ENCODE data around the gene CIAO2B. TPM values are rescaled to one million over a fixed set of nuclear protein-coding genes. Genes with fewer than 3 reads are reported as not detected.

The CIAO2B gene
- total and polyA plus RNA-seq, 5 donors, result 82.8 to 239 (median 103) TPM

GRCh38 chr16:66926961-66927436, 7.2 kb downstream of the CIAO2B start:
- WGBS, result 31% methylated on average over 3 of the region's 3 CpGs
- H3K27ac ChIP-seq (ENCODE audit: low read length), result peak overlapping the region; percentile 86
- H3K4me1 ChIP-seq (ENCODE audit: control insufficient read depth, insufficient read depth, low read length), result peaks cover 6% of the 10 kb centered on the region
- H3K4me3 ChIP-seq (ENCODE audit: low read length), result no peak overlapping the region
- peak; percentile 20 to 28 for ATAC-seq
- intact Hi-C loops (cut with DNase I), result no loop called here
- H3K27me3 ChIP-seq (ENCODE audit: control insufficient read depth, insufficient read depth), result no peaks in the 10 kb centered on the region
- peak; percentile 54 to 74 (median 70) for DNase-seq
- H3K9me3 ChIP-seq (ENCODE audit: control insufficient read depth, low read length), result no peaks in the 10 kb centered on the region

DNA sequence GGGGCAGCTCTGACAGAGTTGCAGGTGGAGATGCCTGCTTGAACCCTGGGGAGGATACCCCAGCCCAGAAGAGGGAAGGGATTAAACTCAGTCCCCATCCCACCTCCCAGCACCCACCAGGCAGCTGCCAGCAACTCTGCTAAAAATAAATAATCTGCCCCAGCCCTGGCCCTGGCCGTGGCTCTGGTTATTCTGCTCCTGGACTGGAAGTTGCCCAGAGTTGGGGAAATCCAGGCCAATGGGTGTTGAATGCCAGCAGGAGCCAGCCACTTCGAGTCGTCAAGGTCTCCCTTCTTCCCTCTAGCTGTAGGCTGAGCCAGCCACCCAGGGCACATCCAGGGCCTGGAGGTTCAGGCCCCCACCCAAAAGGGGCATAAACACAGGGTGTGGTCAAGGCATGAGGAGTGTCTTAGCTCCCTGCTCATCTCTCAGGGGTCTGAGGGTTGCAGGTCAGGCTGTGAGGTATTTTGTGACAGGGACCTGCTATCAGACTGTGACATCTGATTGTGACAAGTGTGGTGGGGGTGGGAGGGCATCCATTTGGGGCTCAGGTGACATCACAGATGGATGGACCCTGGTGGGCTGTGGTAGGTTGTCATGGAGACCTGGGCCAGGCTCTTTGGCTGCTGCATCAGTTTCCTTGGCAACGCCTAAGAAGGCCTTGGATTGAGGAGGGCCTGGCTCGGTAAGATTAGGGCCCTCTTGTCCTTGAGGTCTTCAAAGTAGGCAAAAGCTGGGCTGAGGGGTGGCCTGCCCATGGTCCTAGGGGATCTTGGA, 7.8 kb downstream of the CIAO2B start:
- Histone ChIP-seq H3K27me3 (ENCODE audit: control insufficient read depth, insufficient read depth) (no peaks in the 10 kb centered on the region), H3K4me3 (ENCODE audit: low read length) (peak overlapping the region; percentile 67), H3K9me3 (ENCODE audit: control insufficient read depth, low read length) (no peaks in the 10 kb centered on the region), H3K4me1 (ENCODE audit: control insufficient read depth, insufficient read depth, low read length) (peaks cover 6% of the 10 kb centered on the region), H3K27ac (ENCODE audit: low read length) (peak overlapping the region; percentile 86)
- WGBS, result 48% methylated on average over 5 of the region's 5 CpGs
- peak in 2 of 3 donors; percentile 76 to 78 for DNase-seq
- ATAC-seq, result peak; percentile 13 to 23
- intact Hi-C loops (cut with DNase I), result no loop called here

GRCh38 chr16:66925322-66925840, 8.8 kb downstream of the CIAO2B start, which contains the start of gene RRAD:
Gene RRAD (minus strand): TSS chr16:66925535. CDS start chr16:66925179, 356 bp downstream.
- Histone ChIP-seq H3K27ac (ENCODE audit: low read length) (peak within 1 kb of the TSS; percentile 86), H3K4me1 (ENCODE audit: control insufficient read depth, insufficient read depth, low read length) (peaks cover 6% of the 10 kb centered on the region), H3K27me3 (ENCODE audit: control insufficient read depth, insufficient read depth) (no peaks in the 10 kb centered on the region), H3K9me3 (ENCODE audit: control insufficient read depth, low read length) (no peaks in the 10 kb centered on the region), H3K4me3 (ENCODE audit: low read length) (peak within 1 kb of the TSS; percentile 67)
- DNase-seq (peak; percentile 76 to 91 (median 90)), ATAC-seq (peak; percentile 59 to 64)
- intact Hi-C loops (cut with DNase I), result no loop called here
- 3% methylated on average over 42 of the region's 42 CpGs for WGBS

GRCh38 chr16:66924527-66925321, 9.5 kb downstream of the CIAO2B start:
- Histone ChIP-seq H3K27ac (ENCODE audit: low read length) (peak overlapping the region; percentile 75), H3K9me3 (ENCODE audit: control insufficient read depth, low read length) (no peaks in the 10 kb centered on the region), H3K27me3 (ENCODE audit: control insufficient read depth, insufficient read depth) (no peaks in the 10 kb centered on the region), H3K4me3 (ENCODE audit: low read length) (peak overlapping the region; percentile 67), H3K4me1 (ENCODE audit: control insufficient read depth, insufficient read depth, low read length) (peaks cover 9% of the 10 kb centered on the region)
- ATAC-seq (peak; percentile 1 to 10), DNase-seq (peak in 2 of 3 donors; percentile 77 to 80)
- intact Hi-C loops (cut with DNase I), result no loop called here
- 6% methylated on average over 72 of the region's 72 CpGs for WGBS

- Histone ChIP-seq H3K27ac (ENCODE audit: low read length) (peak overlapping the region; percentile 58), H3K4me1 (ENCODE audit: control insufficient read depth, insufficient read depth, low read length) (peaks cover 9% of the 10 kb centered on the region), H3K9me3 (ENCODE audit: control insufficient read depth, low read length) (no peaks in the 10 kb centered on the region), H3K27me3 (ENCODE audit: control insufficient read depth, insufficient read depth) (no peaks in the 10 kb centered on the region), H3K4me3 (ENCODE audit: low read length) (peak overlapping the region; percentile 67)
- ATAC-seq, result no peak
- DNase-seq, result no peak
- intact Hi-C loops (cut with DNase I), result no loop called here
- 56% methylated on average over 3 of the region's 3 CpGs for WGBS
Observed at GRCh38 chr16:66923866-66924265, 10.3 kb downstream of the CIAO2B start.

GRCh38 chr16:66923247-66923731, 10.9 kb downstream of the CIAO2B start:
- Histone ChIP-seq H3K4me1 (ENCODE audit: control insufficient read depth, insufficient read depth, low read length) (peaks cover 7% of the 10 kb centered on the region), H3K27me3 (ENCODE audit: control insufficient read depth, insufficient read depth) (no peaks in the 10 kb centered on the region), H3K27ac (ENCODE audit: low read length) (peak overlapping the region; percentile 58), H3K4me3 (ENCODE audit: low read length) (peak overlapping the region; percentile 67), H3K9me3 (ENCODE audit: control insufficient read depth, low read length) (no peaks in the 10 kb centered on the region)
- 43% methylated on average over 18 of the region's 18 CpGs for WGBS
- intact Hi-C loops (cut with DNase I), result no loop called here
- peak in 1 of 2 donors; percentile 0 for ATAC-seq
- DNase-seq, result peak in 2 of 3 donors; percentile 79 to 83

DNA sequence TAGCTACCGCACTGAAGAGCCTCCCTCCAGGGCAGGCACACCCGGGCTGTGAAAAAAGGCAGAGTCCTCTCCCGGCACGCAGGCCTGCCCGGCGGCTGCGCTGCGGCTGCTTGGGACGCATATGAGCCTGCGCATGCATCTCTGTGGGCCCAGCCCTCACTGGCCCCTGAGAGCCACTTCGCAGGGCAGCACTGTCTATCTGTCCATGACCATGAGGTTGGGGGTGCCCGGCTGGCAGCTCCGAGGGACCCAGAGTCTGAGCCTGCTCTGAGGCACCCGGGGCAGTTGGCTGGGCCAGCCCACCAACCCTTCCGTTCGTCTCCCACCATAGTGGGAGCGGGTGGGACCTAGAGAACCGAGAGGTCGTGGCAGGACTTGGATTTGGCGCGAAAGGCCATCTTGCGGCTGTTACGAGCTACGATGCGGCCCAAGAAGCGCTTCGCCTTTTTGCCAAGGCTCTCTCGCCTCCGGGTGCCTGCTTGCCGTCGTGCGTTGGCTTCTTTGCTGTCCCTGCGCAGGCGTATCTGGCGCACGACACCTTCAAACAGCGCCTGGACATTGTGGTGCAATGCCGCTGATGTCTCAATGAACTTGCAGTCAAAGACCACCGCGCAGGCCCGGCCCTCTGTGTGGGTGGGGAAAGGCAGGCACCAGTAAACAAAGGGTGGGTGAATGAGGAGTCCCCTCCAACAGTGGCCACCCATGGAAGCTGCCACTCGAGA, 12.3 kb downstream of the CIAO2B start:
- peak in 2 of 3 donors; percentile 68 to 79 for DNase-seq

DNA sequence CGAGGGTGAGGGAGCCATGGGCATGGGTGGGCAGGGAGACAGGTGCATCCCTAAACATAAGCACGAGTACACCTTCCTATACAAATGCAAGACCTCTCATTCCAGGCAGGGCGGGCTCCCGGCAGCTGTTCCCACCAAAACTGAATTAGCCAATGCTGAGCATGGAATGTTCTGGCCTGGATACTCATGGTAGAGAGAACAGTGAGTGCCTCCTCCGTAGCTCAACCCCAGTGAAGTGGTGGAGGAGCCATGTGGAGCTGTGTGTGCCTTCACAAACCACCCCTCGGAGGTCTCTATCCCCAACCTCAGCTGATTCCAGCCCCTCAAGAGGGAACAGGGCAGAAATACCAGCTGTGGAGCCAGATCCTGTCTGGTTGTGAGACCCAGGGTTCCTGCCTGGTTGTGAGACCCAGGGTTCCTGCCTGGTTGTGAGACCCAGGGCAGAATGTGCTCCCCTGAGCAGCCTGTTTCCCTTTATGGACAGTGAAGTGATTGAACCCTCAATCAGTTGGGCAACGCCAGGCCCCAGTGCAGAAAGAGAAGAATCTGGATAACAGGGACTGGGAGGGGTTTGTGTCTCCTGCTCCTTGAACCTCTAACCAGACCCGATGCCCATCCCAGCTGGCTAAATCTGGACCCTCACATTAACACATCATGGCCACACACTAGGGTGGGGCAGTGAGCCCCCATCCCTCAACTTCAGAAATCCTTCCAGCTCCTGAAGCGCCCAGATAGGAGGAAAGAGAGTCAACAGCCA, 13.1 kb downstream of the CIAO2B start:
- Histone ChIP-seq H3K9me3 (ENCODE audit: control insufficient read depth, low read length) (no peaks in the 10 kb centered on the region), H3K27ac (ENCODE audit: low read length) (peak overlapping the region; percentile 85), H3K4me3 (ENCODE audit: low read length) (no peak overlapping the region), H3K27me3 (ENCODE audit: control insufficient read depth, insufficient read depth) (no peaks in the 10 kb centered on the region), H3K4me1 (ENCODE audit: control insufficient read depth, insufficient read depth, low read length) (peaks cover 3% of the 10 kb centered on the region)
- intact Hi-C loops (cut with DNase I), result no loop called here
- ATAC-seq (peak; percentile 5 to 6), DNase-seq (peak in 1 of 3 donors; percentile 23)
- 56% methylated on average over 9 of the region's 9 CpGs for WGBS

More for the DNA sequence above, 12.3 kb downstream of the CIAO2B start:
- 53% methylated on average over 42 of the region's 42 CpGs for WGBS
- intact Hi-C loops (cut with DNase I), result no loop called here
- peak overlapping the region; percentile 54 for H3K27ac ChIP-seq (ENCODE audit: low read length)
- H3K9me3 ChIP-seq (ENCODE audit: control insufficient read depth, low read length), result no peaks in the 10 kb centered on the region
- H3K27me3 ChIP-seq (ENCODE audit: control insufficient read depth, insufficient read depth), result no peaks in the 10 kb centered on the region
- no peak for ATAC-seq
- H3K4me3 ChIP-seq (ENCODE audit: low read length), result no peak overlapping the region
- H3K4me1 ChIP-seq (ENCODE audit: control insufficient read depth, insufficient read depth, low read length), result peaks cover 3% of the 10 kb centered on the region

DNA sequence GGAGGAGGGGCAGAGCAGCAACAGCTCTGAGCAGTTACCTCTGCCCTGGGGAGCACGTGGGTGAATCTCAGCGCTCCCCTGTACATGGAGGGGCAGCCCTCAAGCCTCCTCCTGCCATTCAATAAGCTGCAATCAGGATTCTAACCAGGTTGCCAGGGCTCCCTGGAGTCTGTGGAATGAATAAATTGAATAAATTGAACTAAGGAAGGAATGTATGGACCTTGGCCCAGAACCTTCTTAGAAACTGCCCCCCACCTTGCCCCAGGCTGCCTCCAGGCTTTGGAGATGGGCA, 14.0 kb downstream of the CIAO2B start:
- Histone ChIP-seq H3K4me3 (ENCODE audit: low read length) (no peak overlapping the region), H3K9me3 (ENCODE audit: control insufficient read depth, low read length) (no peaks in the 10 kb centered on the region), H3K4me1 (ENCODE audit: control insufficient read depth, insufficient read depth, low read length) (peaks cover 3% of the 10 kb centered on the region), H3K27ac (ENCODE audit: low read length) (peak overlapping the region; percentile 83), H3K27me3 (ENCODE audit: control insufficient read depth, insufficient read depth) (no peaks in the 10 kb centered on the region)
- intact Hi-C loops (cut with DNase I), result no loop called here
- 56% methylated on average over 2 of the region's 2 CpGs for WGBS
- ATAC-seq (peak in 1 of 2 donors; percentile 10), DNase-seq (peak in 1 of 3 donors; percentile 48)
